ENCODE results near the gene TAX1BP3.

DNA sequence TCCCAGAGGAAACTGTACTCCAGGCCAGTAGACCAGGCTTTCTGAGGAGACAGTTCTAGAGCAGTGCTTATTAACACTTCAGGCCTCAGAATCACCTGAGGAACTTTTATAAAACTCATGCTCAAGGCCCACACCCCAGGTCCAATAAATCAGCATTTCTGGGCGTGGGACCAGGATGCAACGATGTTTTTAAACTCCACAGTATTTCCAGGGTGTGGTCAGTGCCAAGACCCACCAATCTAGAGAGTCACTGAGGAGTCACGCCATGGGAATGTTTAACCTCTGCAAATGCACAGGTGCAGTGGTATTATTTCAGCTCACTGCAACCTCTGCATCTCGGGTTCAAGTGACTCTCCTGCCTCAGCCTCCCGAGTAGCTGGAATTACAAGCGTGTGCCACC is 55.3 kb downstream of the TAX1BP3 start:
- TF ChIP-seq, protein P1, sequence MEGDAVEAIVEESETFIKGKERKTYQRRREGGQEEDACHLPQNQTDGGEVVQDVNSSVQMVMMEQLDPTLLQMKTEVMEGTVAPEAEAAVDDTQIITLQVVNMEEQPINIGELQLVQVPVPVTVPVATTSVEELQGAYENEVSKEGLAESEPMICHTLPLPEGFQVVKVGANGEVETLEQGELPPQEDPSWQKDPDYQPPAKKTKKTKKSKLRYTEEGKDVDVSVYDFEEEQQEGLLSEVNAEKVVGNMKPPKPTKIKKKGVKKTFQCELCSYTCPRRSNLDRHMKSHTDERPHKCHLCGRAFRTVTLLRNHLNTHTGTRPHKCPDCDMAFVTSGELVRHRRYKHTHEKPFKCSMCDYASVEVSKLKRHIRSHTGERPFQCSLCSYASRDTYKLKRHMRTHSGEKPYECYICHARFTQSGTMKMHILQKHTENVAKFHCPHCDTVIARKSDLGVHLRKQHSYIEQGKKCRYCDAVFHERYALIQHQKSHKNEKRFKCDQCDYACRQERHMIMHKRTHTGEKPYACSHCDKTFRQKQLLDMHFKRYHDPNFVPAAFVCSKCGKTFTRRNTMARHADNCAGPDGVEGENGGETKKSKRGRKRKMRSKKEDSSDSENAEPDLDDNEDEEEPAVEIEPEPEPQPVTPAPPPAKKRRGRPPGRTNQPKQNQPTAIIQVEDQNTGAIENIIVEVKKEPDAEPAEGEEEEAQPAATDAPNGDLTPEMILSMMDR (IDR thresholded peaks at IDR 0.05): no peak
- TF ChIP-seq POLR2A (IDR thresholded peaks at IDR 0.05): no peak
- no peak for TF ChIP-seq EP300 (IDR thresholded peaks at IDR 0.05)

All from tibial nerve (tissue), 4 donors.